Colon (tissue), 2 donors: ENCODE data around the gene MCEMP1.
A peak's percentile ranks its signal among the peaks of the same experiment; 100 is the strongest.

Source experiments
- FAIRE-seq: peaks from 2 replicates; lab custom pipeline; 2012; peaks lifted over from hg19 to GRCh38; lab: Jason Lieb, UNC
- donor health status: control.
- donor health status: control.

The MCEMP1 gene

DNA sequence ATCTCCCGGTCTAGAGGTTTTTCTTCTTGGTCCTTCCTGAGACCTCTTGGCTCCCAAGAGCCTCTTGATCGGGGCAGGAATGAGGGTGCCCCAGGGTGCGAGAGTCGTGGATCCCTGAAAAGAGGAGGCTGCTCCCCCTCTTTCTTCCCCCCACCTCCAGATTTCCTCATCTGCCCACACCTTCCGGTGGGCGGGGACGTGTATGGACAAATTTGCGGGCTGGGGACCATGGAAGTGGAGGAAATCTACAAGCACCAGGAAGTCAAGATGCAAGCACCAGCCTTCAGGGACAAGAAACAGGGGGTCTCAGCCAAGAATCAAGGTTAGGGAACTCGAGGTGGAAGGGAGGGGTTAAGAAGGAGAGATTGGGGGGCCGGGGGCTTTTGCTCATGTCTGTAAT lies at the start of gene MCEMP1:
Gene MCEMP1 (plus strand): TSS at position 237 of the 400 bp plus-strand sequence. CDS start 31 bp downstream, at position 268.
- FAIRE-seq = no peak

GRCh38 chr19:7627166-7627565 lies 49.7 kb upstream of the MCEMP1 start:
- no peak for FAIRE-seq

DNA sequence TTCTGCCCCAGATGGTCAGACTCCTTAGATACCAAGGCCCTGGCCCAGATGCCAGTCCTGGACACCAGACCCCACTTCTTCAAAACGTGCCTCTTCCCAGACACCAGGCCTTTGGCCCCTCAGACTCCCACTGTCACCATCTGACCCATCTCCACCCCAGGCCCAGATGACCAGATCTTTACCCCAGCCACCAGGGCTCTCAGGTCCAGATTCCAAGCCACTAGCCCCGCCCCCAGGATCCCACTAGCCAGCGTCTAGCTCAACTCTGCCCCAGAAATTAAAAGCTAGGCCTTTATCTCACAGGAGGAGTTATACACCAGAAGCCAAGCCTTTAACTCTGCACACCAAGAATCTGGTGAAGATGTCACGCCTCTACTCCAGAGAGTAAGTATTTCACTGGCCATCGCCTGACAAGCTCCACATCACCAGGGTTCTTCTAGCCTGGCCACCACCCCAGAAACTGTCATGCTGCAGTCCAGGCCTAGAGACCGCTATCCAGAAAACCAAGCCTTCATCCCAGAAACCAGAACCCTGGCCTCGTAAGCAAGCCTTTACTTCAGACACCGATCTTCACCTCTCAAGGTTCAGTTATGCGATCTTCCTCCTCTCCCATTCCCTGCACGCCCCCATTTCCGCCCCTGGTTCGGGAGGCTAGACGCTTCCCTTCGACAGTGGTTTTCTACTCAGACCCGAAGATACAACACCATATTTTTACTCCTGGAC lies 48.1 kb upstream of the MCEMP1 start:
- FAIRE-seq = no peak

DNA sequence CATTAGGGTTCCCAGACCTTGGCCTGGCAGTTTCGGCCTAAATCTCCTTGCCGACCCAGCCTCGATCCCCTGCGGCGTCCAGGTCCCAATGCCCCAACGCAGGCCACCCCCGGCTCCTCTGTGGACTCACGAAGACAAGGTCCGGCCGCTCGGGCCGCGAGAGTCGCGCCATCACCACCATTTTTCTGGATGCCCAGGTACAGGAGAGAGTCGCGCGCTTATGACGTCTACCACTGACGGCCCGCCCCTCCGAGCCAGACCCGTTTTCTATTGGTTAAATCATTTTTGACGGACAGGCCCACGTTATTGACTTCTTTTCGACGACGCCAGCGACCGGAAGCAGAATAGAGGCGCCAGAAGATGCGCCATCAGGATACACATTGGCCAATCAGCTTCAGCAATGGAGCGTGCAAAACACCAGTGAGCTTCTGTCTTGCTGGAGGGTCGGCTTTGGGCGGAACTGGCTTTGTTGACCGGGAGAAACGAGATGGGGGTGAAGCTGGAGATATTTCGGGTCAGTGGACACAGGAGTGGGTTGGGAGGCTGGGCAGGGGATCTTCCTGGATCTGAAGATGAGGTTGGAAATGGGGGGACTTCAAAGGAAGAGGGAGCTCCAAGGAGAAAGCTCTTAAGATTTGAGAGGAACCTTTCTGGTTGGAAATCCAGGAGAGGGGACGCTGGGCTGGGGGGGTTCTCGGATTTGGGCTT lies 47.4 kb upstream of the MCEMP1 start, which contains the start of the genes PET100 and XAB2:
Gene PET100 (plus strand): TSS at position 447 of the 708 bp plus-strand sequence. CDS start 41 bp downstream, at position 488.
Gene XAB2 (minus strand): TSS at position 199 of the 708 bp plus-strand sequence. CDS start 18 bp downstream, at position 181.
- FAIRE-seq = peak; percentile 94

DNA sequence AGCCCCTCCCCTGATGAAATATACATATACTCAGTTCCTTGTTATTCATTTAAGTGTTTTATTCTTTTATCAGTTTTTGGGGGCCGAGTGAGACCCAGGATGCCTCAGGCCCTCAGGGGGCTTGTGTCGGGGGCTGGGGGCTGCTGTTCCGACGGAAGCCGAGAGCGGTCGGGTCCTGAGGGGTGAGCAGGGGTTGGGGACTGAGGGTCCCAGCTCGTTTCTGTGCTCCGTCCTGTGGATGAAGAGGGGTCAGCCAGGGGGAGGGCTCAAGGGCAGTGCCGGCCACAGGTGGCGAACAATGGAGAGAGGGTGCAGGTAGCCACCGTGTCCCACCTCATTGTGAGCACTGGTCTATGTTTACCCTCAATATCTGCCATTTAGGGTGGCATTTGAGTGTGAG lies 45.3 kb upstream of the MCEMP1 start:
- no peak for FAIRE-seq

DNA sequence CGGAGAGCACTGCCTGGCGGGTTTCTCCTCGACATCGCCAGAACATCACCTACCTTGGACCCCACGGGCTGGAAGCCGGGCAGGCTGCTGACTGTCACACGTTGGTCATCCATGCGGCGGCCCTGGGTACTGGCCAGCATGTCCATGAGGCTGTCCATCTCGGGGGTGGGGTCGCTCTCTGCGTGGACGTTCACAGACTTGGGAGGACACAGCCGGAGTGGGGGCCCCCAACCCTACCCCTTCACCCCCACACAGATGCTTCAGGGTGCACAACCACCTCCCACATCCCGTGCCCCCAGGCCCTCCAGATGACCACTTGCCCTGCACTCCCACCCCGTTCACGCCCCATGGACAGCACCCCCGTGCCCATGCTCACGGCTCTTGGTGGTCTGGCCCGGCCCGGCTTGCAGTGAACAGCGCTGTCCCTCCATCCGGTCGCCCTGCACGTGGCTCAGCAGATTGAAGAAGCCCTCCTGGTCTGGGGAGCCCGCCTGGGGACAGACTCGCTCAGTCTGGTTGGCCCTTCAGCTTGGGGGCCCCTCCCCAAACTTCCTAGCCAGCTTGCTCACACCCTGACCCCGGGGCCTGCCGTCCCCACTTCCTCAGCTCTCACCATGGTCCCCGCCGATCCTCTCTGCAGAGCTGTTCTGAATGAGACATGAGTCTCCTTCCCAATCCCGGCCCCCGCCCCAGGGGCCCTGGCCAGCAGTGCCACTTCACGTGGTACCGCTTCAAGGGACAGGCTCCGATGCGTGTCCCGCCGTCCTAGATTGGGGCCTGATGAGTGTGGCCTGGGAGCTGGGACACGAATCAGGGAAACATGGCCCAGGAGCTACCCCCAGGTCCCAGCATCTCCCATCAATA lies 44.3 kb upstream of the MCEMP1 start:
- no peak for FAIRE-seq

DNA sequence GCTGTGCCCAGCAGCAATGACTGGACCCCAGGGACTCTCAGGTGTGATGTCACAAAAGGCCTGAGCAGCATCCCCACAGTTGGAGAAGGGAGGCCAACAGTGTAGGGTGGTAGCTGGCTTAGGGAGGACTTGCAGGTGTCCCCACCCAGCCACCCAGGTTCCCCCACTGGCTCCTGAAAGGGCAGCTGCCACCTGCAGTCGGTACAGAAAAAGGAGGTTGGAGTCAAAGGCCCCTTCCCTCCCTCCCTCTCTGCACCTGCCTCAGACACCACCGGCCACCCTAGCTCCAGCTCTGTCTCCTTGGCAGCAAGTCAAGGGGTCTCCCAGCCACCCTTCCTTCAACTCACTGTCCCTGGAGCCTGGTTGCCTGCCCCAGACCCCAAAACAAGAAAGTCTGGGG lies 43.2 kb upstream of the MCEMP1 start, which contains the start of gene PCP2:
Gene PCP2 (minus strand): TSS at position 22 of the 400 bp plus-strand sequence. CDS start 262 bp downstream, outside the sequence.
- no peak for FAIRE-seq

DNA sequence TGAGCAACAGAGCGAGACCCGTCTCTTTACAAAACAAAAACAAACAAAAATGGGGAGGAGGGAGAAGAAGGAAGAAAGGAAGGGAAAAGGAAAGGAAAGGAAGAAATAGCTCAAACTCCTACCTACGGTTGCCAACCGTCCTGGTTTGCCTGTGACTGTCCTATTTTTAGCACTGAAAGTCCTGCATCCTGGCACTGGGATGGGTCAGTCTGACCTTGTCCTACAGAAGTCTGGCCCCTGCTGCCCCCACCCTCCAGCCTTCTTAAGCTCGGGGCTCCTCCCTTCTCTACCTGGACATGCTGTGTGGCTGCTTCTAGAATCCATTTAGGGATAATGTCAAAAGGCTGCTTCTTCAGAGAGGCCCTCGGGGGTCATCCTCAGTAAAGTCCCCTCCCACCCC lies 41.2 kb upstream of the MCEMP1 start:
- FAIRE-seq = no peak

- FAIRE-seq = no peak
Observed at GRCh38 chr19:7636317-7636690, 40.6 kb upstream of the MCEMP1 start.

GRCh38 chr19:7636691-7637373 lies 40.1 kb upstream of the MCEMP1 start, which contains the start of gene STXBP2:
Gene STXBP2, plus strand, starts transcription at chr19:7637110. Its CDS starts 40 bp downstream, at chr19:7637150.
- no peak for FAIRE-seq

DNA sequence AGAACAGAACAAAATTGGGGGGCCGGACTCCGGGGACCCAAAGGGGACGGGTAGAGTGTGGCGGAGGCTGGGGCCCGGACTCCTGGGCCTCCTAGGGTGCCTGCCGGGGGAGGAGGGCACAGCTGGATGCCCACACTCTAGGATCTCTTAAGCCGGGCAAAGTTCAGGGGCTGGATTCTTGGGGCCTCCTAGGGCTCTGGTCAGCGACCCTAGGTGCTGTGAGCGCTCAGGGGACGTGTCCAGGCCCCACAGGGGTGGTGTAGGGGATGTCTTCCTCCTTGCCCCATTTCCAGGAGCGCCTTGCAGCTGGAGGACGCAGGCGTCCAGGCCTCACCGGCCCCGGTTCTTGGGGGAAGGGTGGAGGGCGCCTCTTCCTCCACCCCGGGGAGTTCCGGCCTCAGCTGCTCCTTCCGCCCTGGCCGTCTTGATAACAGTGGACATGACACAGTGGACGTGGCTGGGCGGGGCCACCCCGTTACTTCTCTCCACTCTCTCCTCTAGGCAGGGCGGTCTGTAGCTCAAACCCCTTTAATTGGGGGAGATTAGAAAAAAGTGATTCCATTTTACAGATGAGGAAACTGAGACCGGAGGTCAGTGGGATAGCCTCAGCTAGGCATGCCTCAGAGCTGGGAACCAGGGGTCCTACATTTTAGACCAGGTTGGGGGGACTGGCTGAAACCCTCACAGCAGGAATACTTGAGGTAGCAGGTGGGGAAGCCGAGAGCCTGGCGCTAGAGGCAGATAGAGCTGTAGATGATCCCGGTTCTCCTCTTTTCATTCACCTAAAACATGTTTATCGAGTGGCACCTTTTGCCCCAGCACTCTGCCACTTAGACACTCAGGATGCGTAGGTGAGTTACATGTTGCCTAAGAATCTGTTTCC lies 39.3 kb upstream of the MCEMP1 start:
- FAIRE-seq = no peak

- FAIRE-seq = no peak
Observed at GRCh38 chr19:7638802-7639465, 38.0 kb upstream of the MCEMP1 start.

DNA sequence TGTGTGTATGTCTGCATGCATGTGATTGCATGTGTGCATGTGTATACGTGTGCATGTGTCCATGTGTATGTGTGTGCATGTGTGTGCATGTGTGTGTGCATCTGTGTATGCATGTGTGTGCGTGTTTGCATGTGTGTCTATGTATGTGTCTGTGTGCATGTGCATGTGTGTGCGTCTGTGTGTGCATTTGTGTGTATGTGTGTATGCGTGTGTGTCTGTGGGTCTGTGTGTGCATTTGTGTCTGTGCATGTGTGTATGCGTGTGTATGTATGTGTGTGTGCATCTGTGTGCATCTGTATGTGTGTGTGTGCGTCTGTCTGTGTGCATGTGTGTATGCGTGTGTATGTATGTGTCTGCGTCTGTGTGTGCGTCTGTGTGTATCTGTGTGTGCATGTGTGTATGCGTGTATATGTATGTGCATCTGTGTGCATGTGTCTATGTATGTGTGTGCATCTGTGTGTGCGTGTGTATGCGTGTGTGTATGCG lies 37.0 kb upstream of the MCEMP1 start:
- FAIRE-seq = no peak

- FAIRE-seq = no peak
Observed at GRCh38 chr19:7640803-7641202, 36.1 kb upstream of the MCEMP1 start.

DNA sequence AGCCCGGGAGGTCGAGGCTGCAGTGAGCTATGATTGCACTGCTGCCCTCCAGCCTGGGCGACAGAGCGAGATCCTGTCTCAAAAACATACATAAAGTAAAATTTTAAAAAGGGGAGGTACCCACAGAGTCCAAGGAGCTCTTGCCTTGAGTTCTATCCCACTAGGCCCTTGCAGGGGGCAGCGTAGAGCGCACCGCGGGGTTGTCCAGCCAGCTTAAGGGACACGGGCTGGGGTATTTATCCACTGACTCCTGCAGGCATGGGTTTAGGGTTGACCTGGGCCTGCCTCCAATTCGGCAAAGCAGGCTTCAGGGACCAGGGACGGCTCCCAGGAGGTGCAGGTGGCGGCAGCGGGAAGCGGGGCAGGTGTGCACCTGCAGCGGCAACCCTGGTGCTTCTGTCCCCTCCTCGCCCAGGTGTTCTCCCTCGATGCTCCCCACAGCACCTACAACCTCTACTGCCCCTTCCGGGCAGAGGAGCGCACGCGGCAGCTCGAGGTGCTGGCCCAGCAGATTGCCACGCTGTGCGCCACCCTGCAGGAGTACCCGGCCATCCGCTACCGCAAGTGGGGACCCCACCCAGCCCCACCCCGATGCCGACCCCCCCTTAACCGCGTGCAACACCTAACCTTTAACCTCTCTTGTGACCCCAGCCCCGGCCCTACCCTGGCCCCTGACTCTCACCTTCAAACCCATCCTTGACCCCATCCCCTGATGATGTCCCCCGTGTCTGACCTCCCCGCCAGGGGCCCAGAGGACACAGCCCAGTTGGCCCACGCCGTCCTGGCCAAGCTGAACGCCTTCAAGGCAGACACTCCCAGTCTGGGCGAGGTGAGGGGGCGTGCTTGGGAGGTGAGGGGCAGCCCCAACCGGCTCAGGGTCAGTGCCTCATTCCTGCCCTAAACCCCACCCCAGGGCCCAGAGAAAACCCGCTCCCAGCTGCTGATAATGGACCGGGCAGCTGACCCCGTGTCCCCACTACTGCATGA lies 35.3 kb upstream of the MCEMP1 start:
- no peak for FAIRE-seq

GRCh38 chr19:7642295-7643030 lies 34.4 kb upstream of the MCEMP1 start:
- no peak for FAIRE-seq

GRCh38 chr19:7643031-7643415 lies 33.9 kb upstream of the MCEMP1 start:
- no peak for FAIRE-seq
